K562 (cell line): ENCODE results near the gene SMAD7. TPM values are rescaled to one million over a fixed set of nuclear protein-coding genes. Genes with fewer than 3 reads are reported as not detected.

ENCODE experiments used
- ATAC-seq: fragments of 200-7000 bp; cut with Tn5 transposase; 3 replicates; pipeline ENCODE4 v1.9.1; 2020; ENCODE audit warnings: moderate library complexity
- BruUV-seq: library from RNA; stranded (reverse); fragments of 400-500 nt; replicated peaks from 2 replicates; lab custom pipeline; 2021; lab: Mats Ljungman, UMichigan
- CTCF ChIA-PET: fragments of 300-600 bp; formaldehyde crosslinking; extraction: SDS; loops from one replicate; lab custom pipeline; 2021; ENCODE audit warnings: low intra/inter-chr PET ratio; lab: Yijun Ruan, JAX
- POLR2A ChIA-PET: fragments of 300-600, 350-650 bp; sonication (Branson Sonifier 250); formaldehyde crosslinking; extraction: SDS; loops from one replicate; lab custom pipeline; 2021; ENCODE audit warnings: antibody characterized with exemption, inconsistent platforms; lab: Yijun Ruan, JAX
- DNase-seq, 4 experiments: peaks; one replicate each; pipeline versions ENCODE4 v3.0.0 to v3.0.0-alpha.2; 2011 to 2018; ENCODE audit warnings: low spot score in 3 of 4, mixed read lengths in 3 of 4; ENCODE audit errors: extremely low read depth in 1 of 4
- FAIRE-seq: peaks from 2 replicates; lab custom pipeline; 2011; peaks lifted over from hg19 to GRCh38; lab: Jason Lieb, UNC
- H2AFZ ChIP-seq: 2 replicates; pipeline ENCODE4 v1.6.0; 2011; ENCODE audit warnings: low read depth, low read length, control low read depth, inconsistent platforms
- H3K27ac ChIP-seq: fragments of 200-600 bp; 3 replicates; pipeline ENCODE4 v1.8.0; 2011; ENCODE audit warnings: low read depth, mild to moderate bottlenecking, control low read depth, inconsistent platforms, low read length, moderate library complexity, mixed read lengths; ENCODE audit errors: extremely low read depth
- H3K27me3 ChIP-seq, 2 experiments: fragments of 300-600 bp in 1 of 2; 2 replicates in 1 of 2; 3 replicates in 1 of 2; pipeline versions ENCODE4 v1.6.0 to v1.8.0; 2011; ENCODE audit warnings: inconsistent platforms in 2 of 2, low read length in 2 of 2, mild to moderate bottlenecking in 1 of 2, mixed read lengths in 1 of 2, moderate library complexity in 1 of 2; ENCODE audit not compliant: control insufficient read depth in 2 of 2, insufficient read depth in 2 of 2
- H3K36me3 ChIP-seq: fragments of 300-600 bp; 3 replicates; pipeline ENCODE4 v1.8.0; 2011; ENCODE audit warnings: mild to moderate bottlenecking, low read length, inconsistent platforms; ENCODE audit not compliant: control insufficient read depth, insufficient read depth
- H3K4me1 ChIP-seq, 2 experiments: fragments of 200-600 bp in 1 of 2; replicated peaks in 1 of 2; 2 replicates in 1 of 2; 3 replicates in 1 of 2; pipeline versions ENCODE4 v1.5.1 to v1.8.0; 2011; ENCODE audit warnings: inconsistent platforms in 2 of 2, low read length in 2 of 2, mild to moderate bottlenecking in 1 of 2, mixed read lengths in 1 of 2, moderate library complexity in 1 of 2; ENCODE audit not compliant: control insufficient read depth in 2 of 2, insufficient read depth in 2 of 2
- H3K4me2 ChIP-seq: 2 replicates; pipeline ENCODE4 v1.6.1; 2011; ENCODE audit warnings: low read length, control low read depth, inconsistent platforms, mixed read lengths; ENCODE audit not compliant: insufficient read depth
- H3K4me3 ChIP-seq: fragments of 200-600 bp; sonication (generic), shearing (Covaris generic); 2 replicates; pipeline ENCODE4 v1.5.1; 2016; ENCODE audit warnings: control low read depth, inconsistent platforms
- H3K79me2 ChIP-seq: fragments of 200-600 bp; 3 replicates; pipeline ENCODE4 v1.8.0; 2011; ENCODE audit warnings: low read length, inconsistent platforms; ENCODE audit not compliant: control insufficient read depth, insufficient read depth
- H3K9ac ChIP-seq, 2 experiments: 2 replicates each; pipeline versions ENCODE4 v1.6.0 to v1.6.1; 2011; ENCODE audit warnings: low read depth in 2 of 2, low read length in 2 of 2, control low read depth in 1 of 2, inconsistent platforms in 1 of 2, mild to moderate bottlenecking in 1 of 2, mixed read lengths in 1 of 2; ENCODE audit not compliant: insufficient read depth in 1 of 2
- H3K9me1 ChIP-seq: one replicate; pipeline ENCODE4 v1.6.0; 2011; ENCODE audit warnings: inconsistent platforms, mild to moderate bottlenecking, low read length, moderate library complexity; ENCODE audit not compliant: control insufficient read depth, insufficient read depth
- H3K9me3 ChIP-seq: replicated peaks from 2 replicates; pipeline ENCODE4 v1.5.1; 2011; ENCODE audit warnings: low read depth, low read length, inconsistent platforms; ENCODE audit not compliant: control insufficient read depth, insufficient read depth
- H4K20me1 ChIP-seq: replicated peaks from 2 replicates; pipeline ENCODE4 v1.6.1; 2011; ENCODE audit warnings: low read length, inconsistent platforms, mixed read lengths; ENCODE audit not compliant: control insufficient read depth, insufficient read depth
- ZNF318 ChIP-seq, 2 experiments: fragments of 450-650 bp; IDR thresholded peaks; 2 replicates each; pipeline ENCODE4 v1.6.1; 2016; ENCODE audit warnings: mild to moderate bottlenecking in 2 of 2, borderline replicate concordance in 1 of 2, low read depth in 1 of 2, moderate library complexity in 1 of 2
- WGBS: fragments of 100-300 bp; shearing (Covaris generic); methylation state at CpG from one replicate; pipeline ENCODE4 v1.1.6; 2016; ENCODE audit warnings: low coverage, mixed read lengths; ENCODE audit not compliant: insufficient coverage; ENCODE audit errors: missing lambda C conversion rate; 5-methylcytosine and 5-hydroxymethylcytosine counted together
- in situ Hi-C: fragments of 300-500 bp; cut with MboI; formaldehyde crosslinking; loops from 4 replicates; pipeline ENCODE4 v1.15.0; 2018; ENCODE audit warnings: inconsistent platforms, mixed read lengths
- intact Hi-C: fragments of 100-400 bp; cut with micrococcal nuclease; formaldehyde crosslinking; loops from 2 replicates; pipeline ENCODE4 v1.14.2; 2022
- polyA plus RNA-seq, 8 experiments: library from polyadenylated mRNA; depleted of rRNA in 4 of 8; stranded (reverse) in 5 of 8; unstranded in 3 of 8; fragments of >200 nt; fragmentation: Nextera tagmentation in 2 of 8; fragmentation: Illumina TruSeq in 1 of 8; extraction: Ambion mirVana in 2 of 8; extraction: Trizol in 1 of 8; gene quantifications; 2 replicates each; pipeline versions ENCODE4 v1.2.1 to v1.2.3, GENCODE V29; 2011 to 2014; ENCODE audit warnings: inconsistent platforms in 1 of 8, missing spikeins in 1 of 8
- total RNA-seq, 7 experiments: library from RNA; depleted of rRNA in 6 of 7; stranded (reverse); fragments of >200 nt in 6 of 7; fragmentation: Illumina TruSeq in 2 of 7; extraction: Trizol in 2 of 7; gene quantifications; 2 replicates each; pipeline versions ENCODE4 v1.2.1 to v1.2.3, GENCODE V29; 2011 to 2021; ENCODE audit warnings: low replicate concordance in 1 of 7
- TF ChIP-seq, protein P1 (sequence below): sonication (generic); formaldehyde crosslinking; IDR thresholded peaks from 2 replicates; pipeline ENCODE4 v1.8.1; 2023; ENCODE audit warnings: mild to moderate bottlenecking, missing genetic modification reagents

Gene SMAD7
- total and polyA plus RNA-seq, 9 of the 15 experiments (the other 6 are each of a cell fraction or from before 2014, with no cell fraction given) = 0.13 to 3.0 (median 1.6) TPM

DNA sequence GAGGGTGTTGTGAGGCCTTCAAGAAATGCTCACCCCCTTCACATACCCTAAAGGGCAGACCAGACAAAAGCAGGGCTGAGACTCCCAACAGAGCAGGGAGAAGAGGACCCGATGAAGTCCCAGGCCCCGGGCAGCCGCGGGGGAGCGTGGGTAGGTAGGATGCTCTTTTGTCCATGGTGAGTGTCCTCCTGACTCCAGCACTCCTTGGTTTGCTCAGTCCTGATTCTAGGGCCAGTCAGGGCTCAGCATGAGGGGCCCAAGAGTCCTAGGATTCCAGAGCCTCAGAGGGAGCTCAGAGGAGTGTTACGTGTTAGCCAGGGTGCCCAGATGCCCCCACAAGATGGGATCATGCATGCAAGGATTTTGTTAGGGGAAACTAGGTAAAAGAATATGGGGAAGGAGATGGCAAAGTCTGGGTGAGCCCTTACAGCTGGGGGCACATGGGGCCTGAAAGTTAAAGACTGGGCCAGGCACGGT, 64.8 kb downstream of the SMAD7 start:
- 39% methylated on average over 6 of the region's 7 CpGs for WGBS
- Histone ChIP-seq H3K4me3 (no peak overlapping the region), H3K36me3 (no peaks in the 10 kb centered on the region), H3K9me1 (no peaks in the 10 kb centered on the region), H3K4me2 (no peak overlapping the region), H3K79me2 (no peaks in the 10 kb centered on the region), H4K20me1 (no peaks in the 10 kb centered on the region), H3K27me3 (no peaks in the 10 kb centered on the region), H3K9me3 (no peaks in the 10 kb centered on the region), H3K4me1 (peaks cover 0 to 5% of the 10 kb centered on the region in 2 experiments; a peak in 2 of 5 replicates), H3K9ac (no peak overlapping the region), H2AFZ (no peak overlapping the region), H3K27ac (no peak overlapping the region)
- no peak for ATAC-seq
- intact Hi-C loops = no loop called here
- no peak for TF ChIP-seq ZNF318 (IDR thresholded peaks at IDR 0.05; ENCODE audit: borderline replicate concordance in 1 of 2, low read depth in 1 of 2)
- TF ChIP-seq, protein P1, sequence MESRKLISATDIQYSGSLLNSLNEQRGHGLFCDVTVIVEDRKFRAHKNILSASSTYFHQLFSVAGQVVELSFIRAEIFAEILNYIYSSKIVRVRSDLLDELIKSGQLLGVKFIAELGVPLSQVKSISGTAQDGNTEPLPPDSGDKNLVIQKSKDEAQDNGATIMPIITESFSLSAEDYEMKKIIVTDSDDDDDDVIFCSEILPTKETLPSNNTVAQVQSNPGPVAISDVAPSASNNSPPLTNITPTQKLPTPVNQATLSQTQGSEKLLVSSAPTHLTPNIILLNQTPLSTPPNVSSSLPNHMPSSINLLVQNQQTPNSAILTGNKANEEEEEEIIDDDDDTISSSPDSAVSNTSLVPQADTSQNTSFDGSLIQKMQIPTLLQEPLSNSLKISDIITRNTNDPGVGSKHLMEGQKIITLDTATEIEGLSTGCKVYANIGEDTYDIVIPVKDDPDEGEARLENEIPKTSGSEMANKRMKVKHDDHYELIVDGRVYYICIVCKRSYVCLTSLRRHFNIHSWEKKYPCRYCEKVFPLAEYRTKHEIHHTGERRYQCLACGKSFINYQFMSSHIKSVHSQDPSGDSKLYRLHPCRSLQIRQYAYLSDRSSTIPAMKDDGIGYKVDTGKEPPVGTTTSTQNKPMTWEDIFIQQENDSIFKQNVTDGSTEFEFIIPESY (CRISPR knock-in tag) = no peak
- in situ Hi-C loops = no loop called here
- CTCF ChIA-PET = no interaction called here
- no peak for FAIRE-seq
- POLR2A ChIA-PET = no interaction called here
- no peak for DNase-seq
- BruUV-seq = no TSS peak
